Liver (tissue), 9 donors: ENCODE measurements around the gene KCNC4. TPM values are rescaled to one million over a fixed set of nuclear protein-coding genes. Genes with fewer than 3 reads are reported as not detected.

Experiments used
- DNase-seq: peaks from one replicate; pipeline ENCODE4 v3.0.0-alpha.2; 2017; ENCODE audit warnings: low spot score
- H3K27ac ChIP-seq, 2 donors: one replicate each; pipeline ENCODE4 v1.7.0; 2013; ENCODE audit warnings: inconsistent platforms in 2 of 2, low read length in 2 of 2, control low read depth in 1 of 2, low read depth in 1 of 2, mild to moderate bottlenecking in 1 of 2
- H3K27me3 ChIP-seq, 4 donors: one replicate each; pipeline versions ENCODE4 v1.6.1 to v1.7.0; 2013; ENCODE audit warnings: low read length in 3 of 4, inconsistent platforms in 1 of 4, mild to moderate bottlenecking in 1 of 4, moderate library complexity in 1 of 4; ENCODE audit not compliant: control insufficient read depth in 4 of 4, insufficient read depth in 4 of 4
- H3K36me3 ChIP-seq, 4 donors: one replicate each; pipeline versions ENCODE4 v1.6.1 to v1.7.0; 2013; ENCODE audit warnings: low read length in 3 of 4, mild to moderate bottlenecking in 3 of 4, low read depth in 1 of 4, moderate library complexity in 1 of 4; ENCODE audit not compliant: control insufficient read depth in 4 of 4, insufficient read depth in 3 of 4
- H3K4me1 ChIP-seq, 4 donors: one replicate each; pipeline versions ENCODE4 v1.6.1 to v1.7.0; 2013; ENCODE audit warnings: low read length in 3 of 4, mild to moderate bottlenecking in 3 of 4, moderate library complexity in 1 of 4; ENCODE audit not compliant: control insufficient read depth in 4 of 4, insufficient read depth in 4 of 4
- H3K4me3 ChIP-seq, 3 donors: one replicate each; pipeline versions ENCODE4 v1.6.1 to v1.7.0; 2013; ENCODE audit warnings: low read length in 3 of 3, control low read depth in 1 of 3, low read depth in 1 of 3, mild to moderate bottlenecking in 1 of 3
- H3K9ac ChIP-seq, 2 donors: one replicate each; pipeline ENCODE4 v1.7.0; 2013; ENCODE audit warnings: low read length in 2 of 2, mild to moderate bottlenecking in 2 of 2, moderate library complexity in 2 of 2, control low read depth in 1 of 2, low read depth in 1 of 2
- H3K9me3 ChIP-seq, 4 donors: one replicate each; pipeline versions ENCODE4 v1.6.1 to v1.7.0; 2013; ENCODE audit warnings: low read length in 3 of 4; ENCODE audit not compliant: control insufficient read depth in 4 of 4
- CTCF ChIP-seq: fragments of 150-350 bp; IDR thresholded peaks from 2 replicates; pipeline ENCODE4 v1.5.1; 2017; ENCODE audit warnings: improper control_type of control experiment, low read depth, low read length; ENCODE audit not compliant: missing input control
- EGR1 ChIP-seq, 2 donors: IDR thresholded peaks; 2 replicates each; pipeline ENCODE4 v1.6.1; 2016 to 2018; ENCODE audit warnings: antibody characterized with exemption in 2 of 2, low read depth in 2 of 2
- FOXA1 ChIP-seq: IDR thresholded peaks from 2 replicates; pipeline ENCODE4 v1.6.1; 2016; ENCODE audit warnings: antibody characterized with exemption
- FOXA2 ChIP-seq: IDR thresholded peaks from 2 replicates; pipeline ENCODE4 v1.6.1; 2016; ENCODE audit warnings: antibody characterized with exemption
- HNF4A ChIP-seq, 2 donors: conservative IDR thresholded peaks; 2 replicates each; pipeline ENCODE4 v1.6.1; 2016; ENCODE audit warnings: antibody characterized with exemption in 2 of 2, mild to moderate bottlenecking in 2 of 2
- HNF4G ChIP-seq: IDR thresholded peaks from 2 replicates; pipeline ENCODE4 v1.6.1; 2016; ENCODE audit warnings: antibody characterized with exemption
- JUND ChIP-seq, 2 donors: IDR thresholded peaks; 2 replicates each; pipeline ENCODE4 v1.6.1; 2016; ENCODE audit warnings: antibody characterized with exemption in 2 of 2
- RAD21 ChIP-seq, 2 donors: IDR thresholded peaks; 2 replicates each; pipeline ENCODE4 v1.6.1; 2016; ENCODE audit warnings: antibody characterized with exemption in 2 of 2, mild to moderate bottlenecking in 2 of 2
- REST ChIP-seq: IDR thresholded peaks from 2 replicates; pipeline ENCODE4 v1.6.1; 2016; ENCODE audit warnings: antibody characterized with exemption, mild to moderate bottlenecking
- TAF1 ChIP-seq: conservative IDR thresholded peaks from 2 replicates; pipeline ENCODE4 v1.6.1; 2016; ENCODE audit warnings: antibody characterized with exemption, mild to moderate bottlenecking
- WGBS: extraction: QIAGEN DNeasy Blood & Tissue Kit; methylation state at CpG from one replicate; pipeline ENCODE4 v1.1.7; 2013; 5-methylcytosine and 5-hydroxymethylcytosine counted together
- polyA plus RNA-seq, 2 donors: library from polyadenylated mRNA; stranded (reverse) in 1 of 2; unstranded in 1 of 2; fragments of 200-250 nt in 1 of 2; fragments of >200 nt in 1 of 2; fragmentation: Nextera tagmentation in 1 of 2; extraction: Ambion mirVana in 1 of 2; gene quantifications; one replicate each; pipeline versions ENCODE4 v1.2.1 to v1.2.3, GENCODE V29; 2013 to 2015
- total RNA-seq, 2 donors: library from RNA; depleted of rRNA; stranded (reverse); fragments of >200 nt; gene quantifications; one replicate each; pipeline ENCODE4 v1.2.3, GENCODE V29; 2014
- TF ChIP-seq, protein P1 (sequence below): IDR thresholded peaks from 2 replicates; pipeline ENCODE4 v1.6.1; 2016; ENCODE audit warnings: antibody characterized with exemption
- TF ChIP-seq, protein P2 (sequence below): IDR thresholded peaks from 2 replicates; pipeline ENCODE4 v1.6.1; 2016; ENCODE audit warnings: antibody characterized with exemption
- TF ChIP-seq, protein P3 (sequence below): IDR thresholded peaks from 2 replicates; pipeline ENCODE4 v1.6.1; 2016; ENCODE audit warnings: antibody characterized with exemption
- donor health status: healthy.
- donor health status: healthy.
- donor health status: healthy.
- donor health status: healthy.
- donor health status: healthy.

KCNC4 gene
- total and polyA plus RNA-seq, 4 donors, result 0.46 to 2.5 (median 1.5) TPM

DNA sequence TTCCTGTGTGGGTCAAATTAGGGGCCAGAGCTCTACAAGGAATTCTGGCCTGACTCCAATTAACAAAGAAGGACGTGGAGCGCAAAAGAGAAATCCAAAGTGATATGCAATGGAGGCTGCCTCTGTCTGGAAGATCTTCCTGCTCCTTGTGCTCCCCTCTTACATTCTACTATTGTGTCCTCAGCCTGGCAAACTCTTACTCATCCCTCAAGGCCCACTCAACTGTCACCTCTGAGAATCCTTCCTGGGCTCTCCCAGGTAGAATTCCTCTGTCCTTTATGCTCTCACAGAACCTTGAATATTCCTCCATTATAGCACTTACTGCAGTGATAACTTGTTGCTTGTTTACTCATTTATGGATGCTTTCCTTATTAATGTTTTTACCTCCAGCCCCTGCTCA, 31.4 kb downstream of the KCNC4 start:
- 48% methylated on average over 2 of the region's 2 CpGs for WGBS
- Histone ChIP-seq H3K27me3 (no peaks in the 10 kb centered on the region), H3K4me3 (no peak overlapping the region), H3K36me3 (no peaks in the 10 kb centered on the region), H3K9me3 (no peaks in the 10 kb centered on the region), H3K27ac (no peak overlapping the region), H3K9ac (no peak overlapping the region), H3K4me1 (peaks cover 0 to 2% (median 0%) of the 10 kb centered on the region in 4 donors)
- DNase-seq, result no peak
- TF ChIP-seq CTCF (no peak), RAD21 (IDR thresholded peaks at IDR 0.05) (no peak), JUND (IDR thresholded peaks at IDR 0.05) (no peak), EGR1 (IDR thresholded peaks at IDR 0.05; ENCODE audit: low read depth in 2 of 2) (no peak), HNF4A (conservative IDR thresholded peaks at IDR 0.05) (no peak), HNF4G (no peak), TAF1 (no peak), REST (no peak), FOXA1 (no peak), FOXA2 (no peak)
- TF ChIP-seq, protein P1, sequence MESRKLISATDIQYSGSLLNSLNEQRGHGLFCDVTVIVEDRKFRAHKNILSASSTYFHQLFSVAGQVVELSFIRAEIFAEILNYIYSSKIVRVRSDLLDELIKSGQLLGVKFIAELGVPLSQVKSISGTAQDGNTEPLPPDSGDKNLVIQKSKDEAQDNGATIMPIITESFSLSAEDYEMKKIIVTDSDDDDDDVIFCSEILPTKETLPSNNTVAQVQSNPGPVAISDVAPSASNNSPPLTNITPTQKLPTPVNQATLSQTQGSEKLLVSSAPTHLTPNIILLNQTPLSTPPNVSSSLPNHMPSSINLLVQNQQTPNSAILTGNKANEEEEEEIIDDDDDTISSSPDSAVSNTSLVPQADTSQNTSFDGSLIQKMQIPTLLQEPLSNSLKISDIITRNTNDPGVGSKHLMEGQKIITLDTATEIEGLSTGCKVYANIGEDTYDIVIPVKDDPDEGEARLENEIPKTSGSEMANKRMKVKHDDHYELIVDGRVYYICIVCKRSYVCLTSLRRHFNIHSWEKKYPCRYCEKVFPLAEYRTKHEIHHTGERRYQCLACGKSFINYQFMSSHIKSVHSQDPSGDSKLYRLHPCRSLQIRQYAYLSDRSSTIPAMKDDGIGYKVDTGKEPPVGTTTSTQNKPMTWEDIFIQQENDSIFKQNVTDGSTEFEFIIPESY, result no peak
- TF ChIP-seq, protein P2, sequence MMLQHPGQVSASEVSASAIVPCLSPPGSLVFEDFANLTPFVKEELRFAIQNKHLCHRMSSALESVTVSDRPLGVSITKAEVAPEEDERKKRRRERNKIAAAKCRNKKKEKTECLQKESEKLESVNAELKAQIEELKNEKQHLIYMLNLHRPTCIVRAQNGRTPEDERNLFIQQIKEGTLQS, result no peak
- TF ChIP-seq, protein P3, sequence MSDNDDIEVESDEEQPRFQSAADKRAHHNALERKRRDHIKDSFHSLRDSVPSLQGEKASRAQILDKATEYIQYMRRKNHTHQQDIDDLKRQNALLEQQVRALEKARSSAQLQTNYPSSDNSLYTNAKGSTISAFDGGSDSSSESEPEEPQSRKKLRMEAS, result no peak

- 88% methylated on average over 4 of the region's 4 CpGs for WGBS
- Histone ChIP-seq H3K9me3 (no peaks in the 10 kb centered on the region), H3K27me3 (no peaks in the 10 kb centered on the region), H3K4me3 (no peak overlapping the region), H3K36me3 (no peaks in the 10 kb centered on the region), H3K27ac (no peak overlapping the region), H3K4me1 (peaks cover 0 to 2% (median 0%) of the 10 kb centered on the region in 4 donors), H3K9ac (no peak overlapping the region)
- DNase-seq, result no peak
- TF ChIP-seq FOXA2 (no peak), REST (no peak), HNF4A (conservative IDR thresholded peaks at IDR 0.05) (no peak), EGR1 (IDR thresholded peaks at IDR 0.05; ENCODE audit: low read depth in 2 of 2) (no peak), RAD21 (IDR thresholded peaks at IDR 0.05) (no peak), JUND (IDR thresholded peaks at IDR 0.05) (no peak)
- TF ChIP-seq, protein P3, result no peak
- TF ChIP-seq, protein P2, result no peak
- TF ChIP-seq, protein P1, result no peak
These were observed 31.9 kb downstream of the KCNC4 start for GRCh38 chr1:110242062-110242461.
